ENCODE measurements around the gene PPIL1.

Gene PPIL1

DNA sequence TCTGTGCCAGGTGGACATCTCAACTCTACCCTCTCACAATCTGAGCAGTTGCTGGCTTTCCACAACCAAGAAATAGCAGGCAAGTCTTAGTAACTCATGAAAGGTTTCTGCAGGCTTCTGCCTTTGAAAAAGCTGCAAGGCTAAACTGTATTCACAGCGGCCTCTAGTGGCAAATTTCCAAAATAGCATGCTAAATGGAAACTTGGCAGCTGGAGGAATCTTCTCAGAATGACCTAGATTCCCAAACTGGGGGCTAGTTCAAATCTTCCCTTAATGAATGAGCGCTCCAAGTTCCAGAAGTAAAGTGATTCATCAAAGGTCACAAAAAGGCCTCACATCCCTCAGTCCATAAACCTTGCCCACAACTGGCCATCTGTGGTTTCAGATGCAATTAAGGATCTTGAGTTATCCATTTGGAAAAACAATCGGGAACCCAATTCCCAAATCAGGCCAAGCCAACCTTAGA, 23.4 kb downstream of the PPIL1 start:
- H3K36me3 ChIP-seq (replicated peaks in 1 of 2; ENCODE audit: control insufficient read depth in 2 of 2, insufficient read depth in 2 of 2, low read length in 2 of 2): peaks cover 16 to 45% of the 10 kb centered on the region in 2 donors
- no peak overlapping the region for H2BK5ac ChIP-seq (ENCODE audit: low read length)
- no peak overlapping the region for H2AK5ac ChIP-seq (ENCODE audit: low read depth, low read length)
- no peak overlapping the region for H3K23ac ChIP-seq (ENCODE audit: low read depth, low read length, poor library complexity)
- H2BK15ac ChIP-seq (ENCODE audit: low read length): no peak overlapping the region
- no peak overlapping the region for H3K9ac ChIP-seq (ENCODE audit: low read depth, low read length, poor library complexity)
- H4K8ac ChIP-seq (ENCODE audit: low read depth, low read length): no peak overlapping the region
- H3K4ac ChIP-seq (ENCODE audit: low read length): no peak overlapping the region
- no peak overlapping the region for H3K4me3 ChIP-seq (ENCODE audit: low read length in 2 of 2)
- no peak overlapping the region for H2BK120ac ChIP-seq (ENCODE audit: low read depth, low read length)
- H3K4me2 ChIP-seq (ENCODE audit: insufficient read depth, low read length, poor library complexity, severe bottlenecking): no peak overlapping the region
- no peak overlapping the region for H2AFZ ChIP-seq (ENCODE audit: low read length)
- H2BK12ac ChIP-seq (ENCODE audit: low read length): no peak overlapping the region
- H3K14ac ChIP-seq (ENCODE audit: low read length): no peak overlapping the region
- peak; percentile 70 for DNase-seq (ENCODE audit: low spot score)
- H3K18ac ChIP-seq (ENCODE audit: low read length): no peak overlapping the region
- no peaks in the 10 kb centered on the region for H3K27me3 ChIP-seq (ENCODE audit: control insufficient read depth in 3 of 3, insufficient read depth in 3 of 3, low read depth in 1 of 3, low read length in 3 of 3)
- H4K91ac ChIP-seq (ENCODE audit: low read depth, low read length, poor library complexity): no peak overlapping the region
- H3K27ac ChIP-seq (replicated peaks; ENCODE audit: low read length): no peak overlapping the region
- peaks cover 0 to 2% of the 10 kb centered on the region in 2 donors for H3K9me3 ChIP-seq (replicated peaks in 1 of 2; ENCODE audit: control insufficient read depth in 2 of 2, insufficient read depth in 1 of 2, low read depth in 1 of 2, low read length in 2 of 2)
- no peaks in the 10 kb centered on the region for H3K79me1 ChIP-seq (ENCODE audit: low read depth, low read length)
- peaks cover 9 to 12% of the 10 kb centered on the region in 2 donors for H3K4me1 ChIP-seq (ENCODE audit: control insufficient read depth in 2 of 2, insufficient read depth in 1 of 2, low read depth in 1 of 2, low read length in 2 of 2)
- no CpG with 5 or more reads among the region's 3 CpGs for WGBS, 2 donors (ENCODE audit: extremely low coverage in 2 of 2, insufficient read length in 2 of 2, insufficient replicate concordance in 1 of 2)

GRCh38 chr6:36850021-36850420, 24.6 kb downstream of the PPIL1 start:
- no peak overlapping the region for H2BK12ac ChIP-seq (ENCODE audit: low read length)
- H3K27me3 ChIP-seq (ENCODE audit: control insufficient read depth in 3 of 3, insufficient read depth in 3 of 3, low read depth in 1 of 3, low read length in 3 of 3): no peaks in the 10 kb centered on the region
- H3K4me1 ChIP-seq (ENCODE audit: control insufficient read depth in 2 of 2, insufficient read depth in 1 of 2, low read depth in 1 of 2, low read length in 2 of 2): peaks cover 9 to 12% of the 10 kb centered on the region in 2 donors
- no peak for DNase-seq (ENCODE audit: low spot score)
- no peak overlapping the region for H3K14ac ChIP-seq (ENCODE audit: low read length)
- no peak overlapping the region for H2AFZ ChIP-seq (ENCODE audit: low read length)
- peaks cover 13 to 33% of the 10 kb centered on the region in 2 donors for H3K36me3 ChIP-seq (replicated peaks in 1 of 2; ENCODE audit: control insufficient read depth in 2 of 2, insufficient read depth in 2 of 2, low read length in 2 of 2)
- no peaks in the 10 kb centered on the region for H3K79me1 ChIP-seq (ENCODE audit: low read depth, low read length)
- H3K23ac ChIP-seq (ENCODE audit: low read depth, low read length, poor library complexity): no peak overlapping the region
- no peak overlapping the region for H3K4me3 ChIP-seq (ENCODE audit: low read length in 2 of 2)
- H3K4ac ChIP-seq (ENCODE audit: low read length): no peak overlapping the region
- no peak overlapping the region for H2BK5ac ChIP-seq (ENCODE audit: low read length)
- peaks cover 0 to 2% of the 10 kb centered on the region in 2 donors for H3K9me3 ChIP-seq (replicated peaks in 1 of 2; ENCODE audit: control insufficient read depth in 2 of 2, insufficient read depth in 1 of 2, low read depth in 1 of 2, low read length in 2 of 2)
- no peak overlapping the region for H3K18ac ChIP-seq (ENCODE audit: low read length)
- no peak overlapping the region for H4K8ac ChIP-seq (ENCODE audit: low read depth, low read length)
- H2AK5ac ChIP-seq (ENCODE audit: low read depth, low read length): no peak overlapping the region
- no peak overlapping the region for H2BK120ac ChIP-seq (ENCODE audit: low read depth, low read length)
- H2BK15ac ChIP-seq (ENCODE audit: low read length): no peak overlapping the region
- no peak overlapping the region for H3K4me2 ChIP-seq (ENCODE audit: insufficient read depth, low read length, poor library complexity, severe bottlenecking)
- H3K27ac ChIP-seq (replicated peaks; ENCODE audit: low read length): no peak overlapping the region
- no CpG with 5 or more reads among the region's 9 CpGs for WGBS, 2 donors (ENCODE audit: extremely low coverage in 2 of 2, insufficient read length in 2 of 2, insufficient replicate concordance in 1 of 2)
- H4K91ac ChIP-seq (ENCODE audit: low read depth, low read length, poor library complexity): no peak overlapping the region
- H3K9ac ChIP-seq (ENCODE audit: low read depth, low read length, poor library complexity): no peak overlapping the region

GRCh38 chr6:36848658-36849441, 25.8 kb downstream of the PPIL1 start:
- Histone ChIP-seq H3K14ac (ENCODE audit: low read length) (no peak overlapping the region), H4K91ac (ENCODE audit: low read depth, low read length, poor library complexity) (no peak overlapping the region), H2BK120ac (ENCODE audit: low read depth, low read length) (no peak overlapping the region), H3K9me3 (replicated peaks in 1 of 2; ENCODE audit: control insufficient read depth in 2 of 2, insufficient read depth in 1 of 2, low read depth in 1 of 2, low read length in 2 of 2) (peaks cover 0 to 2% of the 10 kb centered on the region in 2 donors), H3K9ac (ENCODE audit: low read depth, low read length, poor library complexity) (no peak overlapping the region), H2BK12ac (ENCODE audit: low read length) (no peak overlapping the region), H3K79me1 (ENCODE audit: low read depth, low read length) (no peaks in the 10 kb centered on the region), H2BK15ac (ENCODE audit: low read length) (no peak overlapping the region), H3K4me1 (ENCODE audit: control insufficient read depth in 2 of 2, insufficient read depth in 1 of 2, low read depth in 1 of 2, low read length in 2 of 2) (peaks cover 9 to 12% of the 10 kb centered on the region in 2 donors), H3K36me3 (replicated peaks in 1 of 2; ENCODE audit: control insufficient read depth in 2 of 2, insufficient read depth in 2 of 2, low read length in 2 of 2) (peaks cover 11 to 21% of the 10 kb centered on the region in 2 donors), H3K23ac (ENCODE audit: low read depth, low read length, poor library complexity) (no peak overlapping the region), H3K27me3 (ENCODE audit: control insufficient read depth in 3 of 3, insufficient read depth in 3 of 3, low read depth in 1 of 3, low read length in 3 of 3) (no peaks in the 10 kb centered on the region), H3K27ac (replicated peaks; ENCODE audit: low read length) (no peak overlapping the region), H2AFZ (ENCODE audit: low read length) (peak overlapping the region; percentile 84), H3K4me2 (ENCODE audit: insufficient read depth, low read length, poor library complexity, severe bottlenecking) (peak overlapping the region; percentile 84), H2BK5ac (ENCODE audit: low read length) (no peak overlapping the region), H3K4me3 (ENCODE audit: low read length in 2 of 2) (peak overlapping the region; percentile 30 to 42), H3K18ac (ENCODE audit: low read length) (no peak overlapping the region), H2AK5ac (ENCODE audit: low read depth, low read length) (no peak overlapping the region), H3K4ac (ENCODE audit: low read length) (no peak overlapping the region), H4K8ac (ENCODE audit: low read depth, low read length) (no peak overlapping the region)
- no CpG with 5 or more reads among the region's 26 CpGs for WGBS, 2 donors (ENCODE audit: extremely low coverage in 2 of 2, insufficient read length in 2 of 2, insufficient replicate concordance in 1 of 2)
- DNase-seq (ENCODE audit: low spot score): peak; percentile 77

GRCh38 chr6:36847991-36848390, 26.6 kb downstream of the PPIL1 start:
- Histone ChIP-seq H3K4me2 (ENCODE audit: insufficient read depth, low read length, poor library complexity, severe bottlenecking) (no peak overlapping the region), H3K14ac (ENCODE audit: low read length) (no peak overlapping the region), H3K23ac (ENCODE audit: low read depth, low read length, poor library complexity) (no peak overlapping the region), H3K4me1 (ENCODE audit: control insufficient read depth in 2 of 2, insufficient read depth in 1 of 2, low read depth in 1 of 2, low read length in 2 of 2) (peaks cover 9 to 12% of the 10 kb centered on the region in 2 donors), H3K36me3 (replicated peaks in 1 of 2; ENCODE audit: control insufficient read depth in 2 of 2, insufficient read depth in 2 of 2, low read length in 2 of 2) (peaks cover 8 to 13% of the 10 kb centered on the region in 2 donors), H2AFZ (ENCODE audit: low read length) (peak overlapping the region; percentile 84), H3K27me3 (ENCODE audit: control insufficient read depth in 3 of 3, insufficient read depth in 3 of 3, low read depth in 1 of 3, low read length in 3 of 3) (no peaks in the 10 kb centered on the region), H3K79me1 (ENCODE audit: low read depth, low read length) (no peaks in the 10 kb centered on the region), H4K8ac (ENCODE audit: low read depth, low read length) (no peak overlapping the region), H2BK15ac (ENCODE audit: low read length) (no peak overlapping the region), H3K18ac (ENCODE audit: low read length) (no peak overlapping the region), H3K27ac (replicated peaks; ENCODE audit: low read length) (no peak overlapping the region), H3K9ac (ENCODE audit: low read depth, low read length, poor library complexity) (no peak overlapping the region), H2BK5ac (ENCODE audit: low read length) (no peak overlapping the region), H3K4ac (ENCODE audit: low read length) (no peak overlapping the region), H2AK5ac (ENCODE audit: low read depth, low read length) (no peak overlapping the region), H4K91ac (ENCODE audit: low read depth, low read length, poor library complexity) (no peak overlapping the region), H3K9me3 (replicated peaks in 1 of 2; ENCODE audit: control insufficient read depth in 2 of 2, insufficient read depth in 1 of 2, low read depth in 1 of 2, low read length in 2 of 2) (peaks cover 0 to 2% of the 10 kb centered on the region in 2 donors), H3K4me3 (ENCODE audit: low read length in 2 of 2) (no peak overlapping the region), H2BK12ac (ENCODE audit: low read length) (no peak overlapping the region), H2BK120ac (ENCODE audit: low read depth, low read length) (no peak overlapping the region)
- DNase-seq (ENCODE audit: low spot score): no peak
- no CpG with 5 or more reads among the region's 6 CpGs for WGBS, 2 donors (ENCODE audit: extremely low coverage in 2 of 2, insufficient read length in 2 of 2, insufficient replicate concordance in 1 of 2)
